ENCODE data around the gene PCLO.

The PCLO gene

GRCh38 chr7:83130191-83130590 is 32.5 kb downstream of the PCLO start:
- H3K79me1 ChIP-seq (ENCODE audit: low read length): no peaks in the 10 kb centered on the region
- no peak overlapping the region for H3K18ac ChIP-seq (ENCODE audit: low read length)
- no CpG with 5 or more reads among the region's 5 CpGs for WGBS (ENCODE audit: extremely low coverage, insufficient coverage, low lambda C conversion rate)
- H3K36me3 ChIP-seq (ENCODE audit: control insufficient read depth, insufficient read depth, low read length): no peaks in the 10 kb centered on the region
- H2BK120ac ChIP-seq (ENCODE audit: low read depth, low read length): no peak overlapping the region
- no peak overlapping the region for H3K4me3 ChIP-seq (ENCODE audit: low read length)
- H3K9ac ChIP-seq (ENCODE audit: low read length): no peak overlapping the region
- H3K4ac ChIP-seq (ENCODE audit: low read depth, low read length): no peak overlapping the region
- H3K27ac ChIP-seq (ENCODE audit: low read depth, low read length): no peak overlapping the region
- H3K23ac ChIP-seq (ENCODE audit: low read length): no peak overlapping the region
- no peak overlapping the region for H4K8ac ChIP-seq (ENCODE audit: low read depth, low read length)
- no peak overlapping the region for H2AK5ac ChIP-seq (ENCODE audit: low read length)
- no peak overlapping the region for H2BK5ac ChIP-seq (ENCODE audit: low read length)
- no peaks in the 10 kb centered on the region for H3K79me2 ChIP-seq (ENCODE audit: control insufficient read depth, insufficient read depth, low read length)
- no peak for DNase-seq
- H3K27me3 ChIP-seq (ENCODE audit: insufficient read depth, low read length, poor library complexity): no peaks in the 10 kb centered on the region
- H2BK15ac ChIP-seq (replicated peaks; ENCODE audit: low read depth): no peak overlapping the region
- H3K4me1 ChIP-seq (ENCODE audit: control insufficient read depth, low read depth, low read length): no peaks in the 10 kb centered on the region
- no peak overlapping the region for H3K4me2 ChIP-seq (ENCODE audit: low read length)
- no peak overlapping the region for H4K5ac ChIP-seq (ENCODE audit: low read length)
- H3K56ac ChIP-seq (ENCODE audit: low read length): no peak overlapping the region

- Histone ChIP-seq H3K9ac (ENCODE audit: low read length) (no peak overlapping the region), H2BK5ac (ENCODE audit: low read length) (no peak overlapping the region), H3K36me3 (ENCODE audit: control insufficient read depth, insufficient read depth, low read length) (no peaks in the 10 kb centered on the region), H3K79me1 (ENCODE audit: low read length) (no peaks in the 10 kb centered on the region), H2BK15ac (replicated peaks; ENCODE audit: low read depth) (no peak overlapping the region), H3K4me2 (ENCODE audit: low read length) (no peak overlapping the region), H3K27me3 (ENCODE audit: insufficient read depth, low read length, poor library complexity) (no peaks in the 10 kb centered on the region), H3K27ac (ENCODE audit: low read depth, low read length) (no peak overlapping the region), H2AK5ac (ENCODE audit: low read length) (no peak overlapping the region), H3K4me3 (ENCODE audit: low read length) (no peak overlapping the region), H3K56ac (ENCODE audit: low read length) (no peak overlapping the region), H3K4ac (ENCODE audit: low read depth, low read length) (peak overlapping the region; percentile 31), H4K5ac (ENCODE audit: low read length) (no peak overlapping the region), H3K23ac (ENCODE audit: low read length) (no peak overlapping the region), H3K18ac (ENCODE audit: low read length) (no peak overlapping the region), H4K8ac (ENCODE audit: low read depth, low read length) (no peak overlapping the region), H3K4me1 (ENCODE audit: control insufficient read depth, low read depth, low read length) (no peaks in the 10 kb centered on the region), H2BK120ac (ENCODE audit: low read depth, low read length) (no peak overlapping the region), H3K79me2 (ENCODE audit: control insufficient read depth, insufficient read depth, low read length) (no peaks in the 10 kb centered on the region)
- DNase-seq: no peak
- no CpG with 5 or more reads among the region's 2 CpGs for WGBS (ENCODE audit: extremely low coverage, insufficient coverage, low lambda C conversion rate)
Measured at GRCh38 chr7:83119494-83119893, 43.2 kb downstream of the PCLO start.

DNA sequence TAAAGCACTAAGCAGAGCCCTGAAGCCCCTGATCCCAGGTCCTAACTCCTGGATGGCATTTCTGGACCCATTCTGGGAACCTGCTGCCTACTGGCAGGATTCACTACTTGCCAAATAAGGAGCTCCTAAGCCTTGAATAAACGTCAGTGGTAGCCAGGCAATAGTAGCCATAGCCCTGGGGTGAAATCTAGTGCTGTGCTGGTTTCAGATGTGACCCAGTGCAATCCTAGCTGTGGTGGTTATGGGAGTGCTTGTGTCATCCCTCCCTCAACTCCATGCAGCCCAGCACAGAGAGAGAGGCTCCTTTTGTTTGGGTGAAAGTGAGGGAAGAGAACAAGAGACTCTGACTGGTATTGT is 43.7 kb downstream of the PCLO start:
- Histone ChIP-seq H3K79me2 (ENCODE audit: control insufficient read depth, insufficient read depth, low read length) (no peaks in the 10 kb centered on the region), H4K8ac (ENCODE audit: low read depth, low read length) (no peak overlapping the region), H4K5ac (ENCODE audit: low read length) (no peak overlapping the region), H3K27me3 (ENCODE audit: insufficient read depth, low read length, poor library complexity) (no peaks in the 10 kb centered on the region), H2AK5ac (ENCODE audit: low read length) (no peak overlapping the region), H3K27ac (ENCODE audit: low read depth, low read length) (no peak overlapping the region), H3K79me1 (ENCODE audit: low read length) (no peaks in the 10 kb centered on the region), H3K4me2 (ENCODE audit: low read length) (no peak overlapping the region), H2BK5ac (ENCODE audit: low read length) (no peak overlapping the region), H3K23ac (ENCODE audit: low read length) (no peak overlapping the region), H3K56ac (ENCODE audit: low read length) (no peak overlapping the region), H3K36me3 (ENCODE audit: control insufficient read depth, insufficient read depth, low read length) (no peaks in the 10 kb centered on the region), H2BK15ac (replicated peaks; ENCODE audit: low read depth) (no peak overlapping the region), H3K4ac (ENCODE audit: low read depth, low read length) (no peak overlapping the region), H3K4me3 (ENCODE audit: low read length) (no peak overlapping the region), H3K9ac (ENCODE audit: low read length) (no peak overlapping the region), H2BK120ac (ENCODE audit: low read depth, low read length) (no peak overlapping the region), H3K18ac (ENCODE audit: low read length) (no peak overlapping the region), H3K4me1 (ENCODE audit: control insufficient read depth, low read depth, low read length) (no peaks in the 10 kb centered on the region)
- WGBS (ENCODE audit: extremely low coverage, insufficient coverage, low lambda C conversion rate): no CpG with 5 or more reads among the region's 1 CpG
- peak; percentile 23 for DNase-seq

DNA sequence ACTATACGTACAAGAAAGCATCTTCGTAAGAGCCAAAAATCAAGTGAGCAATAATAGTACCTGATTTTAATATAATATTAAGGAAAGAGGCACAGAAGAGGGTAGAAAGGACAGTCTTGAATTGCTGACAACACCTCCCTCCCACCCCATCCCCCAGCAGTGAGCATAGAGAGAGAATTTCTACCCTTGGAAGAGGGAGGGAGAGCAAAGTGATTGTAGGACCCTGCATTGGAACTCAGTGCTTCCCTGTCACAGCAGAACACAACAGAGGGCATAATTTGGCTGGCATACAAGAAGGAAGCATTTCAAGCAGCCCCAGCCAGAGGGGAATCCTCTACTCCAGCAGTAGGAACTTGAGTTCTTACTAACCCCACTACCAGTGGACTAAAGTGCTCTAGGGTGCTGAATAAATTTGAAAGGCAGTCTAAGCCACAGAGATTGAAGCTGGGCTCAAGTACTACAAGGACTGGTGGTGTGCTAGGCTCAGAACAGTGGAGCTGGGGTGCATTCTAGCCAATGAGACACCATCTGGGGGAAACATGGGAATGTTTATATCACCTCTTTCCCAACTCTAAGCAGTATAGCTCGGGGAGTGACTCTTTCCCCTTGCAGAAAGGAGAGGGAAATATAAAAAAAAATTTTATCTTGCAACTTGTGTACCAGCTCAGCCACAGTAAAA is 44.2 kb downstream of the PCLO start:
- peak; percentile 6 for DNase-seq
- Histone ChIP-seq H4K5ac (ENCODE audit: low read length) (no peak overlapping the region), H4K8ac (ENCODE audit: low read depth, low read length) (no peak overlapping the region), H3K18ac (ENCODE audit: low read length) (no peak overlapping the region), H3K79me1 (ENCODE audit: low read length) (no peaks in the 10 kb centered on the region), H3K4me2 (ENCODE audit: low read length) (no peak overlapping the region), H3K4me1 (ENCODE audit: control insufficient read depth, low read depth, low read length) (no peaks in the 10 kb centered on the region), H3K9ac (ENCODE audit: low read length) (no peak overlapping the region), H2BK120ac (ENCODE audit: low read depth, low read length) (no peak overlapping the region), H3K56ac (ENCODE audit: low read length) (no peak overlapping the region), H3K23ac (ENCODE audit: low read length) (no peak overlapping the region), H3K4me3 (ENCODE audit: low read length) (no peak overlapping the region), H3K4ac (ENCODE audit: low read depth, low read length) (no peak overlapping the region), H2BK15ac (replicated peaks; ENCODE audit: low read depth) (no peak overlapping the region), H3K36me3 (ENCODE audit: control insufficient read depth, insufficient read depth, low read length) (no peaks in the 10 kb centered on the region), H3K27ac (ENCODE audit: low read depth, low read length) (no peak overlapping the region), H2AK5ac (ENCODE audit: low read length) (no peak overlapping the region), H2BK5ac (ENCODE audit: low read length) (no peak overlapping the region), H3K79me2 (ENCODE audit: control insufficient read depth, insufficient read depth, low read length) (no peaks in the 10 kb centered on the region), H3K27me3 (ENCODE audit: insufficient read depth, low read length, poor library complexity) (no peaks in the 10 kb centered on the region)
- WGBS (ENCODE audit: extremely low coverage, insufficient coverage, low lambda C conversion rate): no CpG with 5 or more reads among the region's 3 CpGs

DNA sequence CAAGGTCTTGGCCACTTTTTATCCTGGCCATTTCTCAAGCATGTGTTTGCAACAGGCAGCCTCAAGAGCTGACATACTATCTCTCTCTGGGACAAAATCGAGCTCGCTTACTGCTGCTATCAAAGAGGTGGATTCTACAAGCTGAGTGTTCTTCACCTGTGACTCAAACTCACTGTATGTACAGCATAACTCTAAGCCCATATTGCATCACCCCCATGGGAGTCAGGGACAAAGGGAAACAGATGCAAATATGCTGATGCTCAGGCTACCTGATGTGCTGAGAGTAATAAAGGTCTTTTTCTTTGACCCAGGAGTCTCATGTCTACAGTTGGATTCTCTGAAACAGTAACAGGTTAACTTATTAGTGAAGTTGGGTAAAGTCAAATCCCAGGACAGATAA is 45.2 kb downstream of the PCLO start:
- no peak overlapping the region for H3K4me3 ChIP-seq (ENCODE audit: low read length)
- no peak overlapping the region for H3K9ac ChIP-seq (ENCODE audit: low read length)
- H3K18ac ChIP-seq (ENCODE audit: low read length): no peak overlapping the region
- no peak overlapping the region for H2AK5ac ChIP-seq (ENCODE audit: low read length)
- no peaks in the 10 kb centered on the region for H3K79me2 ChIP-seq (ENCODE audit: control insufficient read depth, insufficient read depth, low read length)
- H2BK15ac ChIP-seq (replicated peaks; ENCODE audit: low read depth): no peak overlapping the region
- H3K56ac ChIP-seq (ENCODE audit: low read length): no peak overlapping the region
- no peak overlapping the region for H3K4ac ChIP-seq (ENCODE audit: low read depth, low read length)
- no peaks in the 10 kb centered on the region for H3K4me1 ChIP-seq (ENCODE audit: control insufficient read depth, low read depth, low read length)
- no peak overlapping the region for H4K8ac ChIP-seq (ENCODE audit: low read depth, low read length)
- no peak overlapping the region for H2BK5ac ChIP-seq (ENCODE audit: low read length)
- no peak overlapping the region for H3K27ac ChIP-seq (ENCODE audit: low read depth, low read length)
- no peaks in the 10 kb centered on the region for H3K79me1 ChIP-seq (ENCODE audit: low read length)
- peak; percentile 22 for DNase-seq
- H2BK120ac ChIP-seq (ENCODE audit: low read depth, low read length): no peak overlapping the region
- H3K23ac ChIP-seq (ENCODE audit: low read length): no peak overlapping the region
- no peak overlapping the region for H4K5ac ChIP-seq (ENCODE audit: low read length)
- no CpG with 5 or more reads among the region's 2 CpGs for WGBS (ENCODE audit: extremely low coverage, insufficient coverage, low lambda C conversion rate)
- no peaks in the 10 kb centered on the region for H3K27me3 ChIP-seq (ENCODE audit: insufficient read depth, low read length, poor library complexity)
- H3K4me2 ChIP-seq (ENCODE audit: low read length): no peak overlapping the region
- no peaks in the 10 kb centered on the region for H3K36me3 ChIP-seq (ENCODE audit: control insufficient read depth, insufficient read depth, low read length)

GRCh38 chr7:83111391-83111790 is 51.3 kb downstream of the PCLO start:
- Histone ChIP-seq H3K79me1 (ENCODE audit: low read length) (no peaks in the 10 kb centered on the region), H2BK5ac (ENCODE audit: low read length) (no peak overlapping the region), H3K4me1 (ENCODE audit: control insufficient read depth, low read depth, low read length) (no peaks in the 10 kb centered on the region), H3K36me3 (ENCODE audit: control insufficient read depth, insufficient read depth, low read length) (no peaks in the 10 kb centered on the region), H3K27me3 (ENCODE audit: insufficient read depth, low read length, poor library complexity) (no peaks in the 10 kb centered on the region), H3K79me2 (ENCODE audit: control insufficient read depth, insufficient read depth, low read length) (no peaks in the 10 kb centered on the region), H3K27ac (ENCODE audit: low read depth, low read length) (no peak overlapping the region), H3K18ac (ENCODE audit: low read length) (no peak overlapping the region), H3K4me2 (ENCODE audit: low read length) (no peak overlapping the region), H4K8ac (ENCODE audit: low read depth, low read length) (no peak overlapping the region), H2BK120ac (ENCODE audit: low read depth, low read length) (no peak overlapping the region), H2AK5ac (ENCODE audit: low read length) (no peak overlapping the region), H3K9ac (ENCODE audit: low read length) (no peak overlapping the region), H3K4ac (ENCODE audit: low read depth, low read length) (no peak overlapping the region), H3K56ac (ENCODE audit: low read length) (no peak overlapping the region), H3K23ac (ENCODE audit: low read length) (no peak overlapping the region), H3K4me3 (ENCODE audit: low read length) (no peak overlapping the region), H2BK15ac (replicated peaks; ENCODE audit: low read depth) (no peak overlapping the region), H4K5ac (ENCODE audit: low read length) (no peak overlapping the region)
- no CpG with 5 or more reads among the region's 2 CpGs for WGBS (ENCODE audit: extremely low coverage, insufficient coverage, low lambda C conversion rate)
- peak; percentile 50 for DNase-seq

All from mesendoderm (in vitro differentiated cells).